GM12878 (cell line): ENCODE measurements around the gene ZSCAN10. TPM values are rescaled to one million over a fixed set of nuclear protein-coding genes. Genes with fewer than 3 reads are reported as not detected.

ENCODE experiments used
- ATAC-seq: fragments of 200-7000 bp; cut with Tn5 transposase; 3 replicates; pipeline ENCODE4 v1.9.1; 2020; ENCODE audit warnings: mild to moderate bottlenecking, moderate library complexity
- BruUV-seq: library from RNA; stranded (reverse); fragments of 400-500 nt; replicated peaks from 2 replicates; lab custom pipeline; 2021; lab: Mats Ljungman, UMichigan
- CTCF ChIA-PET: fragments of 300-600 bp; sonication (Branson Sonifier 250); formaldehyde crosslinking; extraction: SDS; loops from one replicate; lab custom pipeline; 2021; ENCODE audit warnings: inconsistent platforms; lab: Yijun Ruan, JAX
- POLR2A ChIA-PET: fragments of 350-600 bp; formaldehyde crosslinking; extraction: SDS; loops from one replicate; lab custom pipeline; 2021; ENCODE audit warnings: inconsistent platforms; lab: Charles Lee
- RAD21 ChIA-PET: fragments of 300-600 bp; sonication (Branson Sonifier 250); formaldehyde crosslinking; loops from one replicate; lab custom pipeline; 2023; ENCODE audit warnings: antibody characterized with exemption; ENCODE audit not compliant: unreplicated experiment; lab: Charles Lee
- SMC1A ChIA-PET: fragments of 300-600 bp; sonication (Branson Sonifier 250); formaldehyde crosslinking; loops from one replicate; lab custom pipeline; 2023; ENCODE audit not compliant: unreplicated experiment, uncharacterized antibody; lab: Charles Lee
- DNase-seq: peaks from one replicate; pipeline ENCODE4 v3.0.0-alpha.2; 2011; ENCODE audit warnings: low read depth, low spot score
- FAIRE-seq: peaks from 3 replicates; lab custom pipeline; 2011; peaks lifted over from hg19 to GRCh38; lab: Jason Lieb, UNC
- H2AFZ ChIP-seq: 2 replicates; pipeline ENCODE4 v1.6.0; 2011; ENCODE audit warnings: low read depth, low read length, control low read depth; ENCODE audit not compliant: control insufficient read depth
- H3K27ac ChIP-seq: 2 replicates; pipeline ENCODE4 v1.5.1; 2011; ENCODE audit warnings: control low read depth; ENCODE audit not compliant: control insufficient read depth, insufficient read depth
- H3K27me3 ChIP-seq, 2 experiments: replicated peaks in 1 of 2; 2 replicates each; pipeline versions ENCODE4 v1.6.0 to v1.6.1; 2011; ENCODE audit warnings: low read length in 1 of 2; ENCODE audit not compliant: control insufficient read depth in 2 of 2, insufficient read depth in 2 of 2
- H3K36me3 ChIP-seq, 2 experiments: 2 replicates each; pipeline ENCODE4 v1.5.1; 2011; ENCODE audit warnings: low read length in 1 of 2; ENCODE audit not compliant: control insufficient read depth in 2 of 2, insufficient read depth in 2 of 2
- H3K4me1 ChIP-seq: 2 replicates; pipeline ENCODE4 v1.6.1; 2011; ENCODE audit warnings: mild to moderate bottlenecking, low read length, moderate library complexity, mixed read lengths; ENCODE audit not compliant: control insufficient read depth, insufficient read depth
- H3K4me2 ChIP-seq: 2 replicates; pipeline ENCODE4 v1.6.0; 2011; ENCODE audit warnings: control low read depth; ENCODE audit not compliant: control insufficient read depth, insufficient read depth
- H3K4me3 ChIP-seq: fragments of 200-600 bp; sonication (generic); 2 replicates; pipeline ENCODE4 v1.5.1; 2016
- H3K79me2 ChIP-seq: 2 replicates; pipeline ENCODE4 v1.6.0; 2011; ENCODE audit warnings: low read length; ENCODE audit not compliant: control insufficient read depth, insufficient read depth
- H3K9ac ChIP-seq: 2 replicates; pipeline ENCODE4 v1.8.0; 2011; ENCODE audit warnings: low read length, control low read depth, mixed read lengths; ENCODE audit not compliant: control insufficient read depth, insufficient read depth
- H3K9me3 ChIP-seq: replicated peaks from 3 replicates; pipeline ENCODE4 v1.5.1; 2011; ENCODE audit warnings: mild to moderate bottlenecking, low read length; ENCODE audit not compliant: control insufficient read depth, insufficient read depth
- H4K20me1 ChIP-seq: 2 replicates; pipeline ENCODE4 v1.6.0; 2011; ENCODE audit not compliant: control insufficient read depth, insufficient read depth
- BHLHE40 ChIP-seq, 2 experiments: fragments of 450-650 bp in 1 of 2; IDR thresholded peaks; 2 replicates each; pipeline ENCODE4 v1.6.1; 2011 to 2017; ENCODE audit warnings: low read depth in 2 of 2, borderline replicate concordance in 1 of 2, improper control_type of control experiment in 1 of 2, low read length in 1 of 2, mild to moderate bottlenecking in 1 of 2
- BRCA1 ChIP-seq: IDR thresholded peaks from 2 replicates; pipeline ENCODE4 v1.6.1; 2011; ENCODE audit warnings: low read depth, low read length, improper control_type of control experiment
- MTA3 ChIP-seq: IDR thresholded peaks from 2 replicates; pipeline ENCODE4 v1.6.1; 2012; ENCODE audit warnings: low read length, inconsistent platforms, borderline replicate concordance
- MYC ChIP-seq: IDR thresholded peaks from 2 replicates; pipeline ENCODE4 v1.6.1; 2011; ENCODE audit warnings: mild to moderate bottlenecking, low read length, moderate library complexity, inconsistent platforms; ENCODE audit not compliant: insufficient read depth, insufficient replicate concordance, insufficient read length, severe bottlenecking
- NR2C1 ChIP-seq: fragments of 450-650 bp; IDR thresholded peaks from 2 replicates; pipeline ENCODE4 v1.6.1; 2017; ENCODE audit warnings: antibody characterized with exemption, mild to moderate bottlenecking, moderate library complexity
- SPI1 ChIP-seq: IDR thresholded peaks from 2 replicates; pipeline ENCODE4 v1.6.1; 2011; ENCODE audit warnings: low read depth, mild to moderate bottlenecking, low read length, moderate library complexity, borderline replicate concordance; ENCODE audit not compliant: insufficient read depth
- SUZ12 ChIP-seq: fragments of 200-600 bp; sonication (generic); IDR thresholded peaks from one replicate; pipeline ENCODE4 v1.6.1; 2018; ENCODE audit warnings: antibody characterized with exemption, mild to moderate bottlenecking; ENCODE audit not compliant: unreplicated experiment
- WGBS: methylation state at CpG from one replicate; pipeline ENCODE4 v1.1.6; 2016; ENCODE audit warnings: low lambda C conversion rate; ENCODE audit not compliant: insufficient replicate concordance, insufficient coverage; ENCODE audit errors: missing lambda C conversion rate; 5-methylcytosine and 5-hydroxymethylcytosine counted together
- in situ Hi-C: fragments of 300-500 bp; cut with MboI; formaldehyde crosslinking; loops from 9 replicates; pipeline ENCODE4 v1.14.3; 2018; ENCODE audit warnings: mixed read lengths
- intact Hi-C: fragments of 100-400 bp; cut with micrococcal nuclease; formaldehyde crosslinking; loops from one replicate; pipeline ENCODE4 v1.14.2; 2022; ENCODE audit not compliant: unreplicated experiment
- polyA plus RNA-seq, 11 experiments: library from polyadenylated mRNA; depleted of rRNA in 4 of 11; unstranded in 6 of 11; stranded (reverse) in 5 of 11; fragments of >200 nt; fragmentation: Nextera tagmentation in 4 of 11; fragmentation: Illumina TruSeq in 1 of 11; extraction: Ambion mirVana in 4 of 11; extraction: Trizol in 1 of 11; gene quantifications; 1 replicate in 1 of 11; 2 replicates in 10 of 11; pipeline versions ENCODE4 v1.2.1 to v1.2.3, GENCODE V29; 2011 to 2016; ENCODE audit warnings: inconsistent platforms in 2 of 11, missing spikeins in 2 of 11, low read depth in 1 of 11
- total RNA-seq, 4 experiments: library from RNA; depleted of rRNA in 3 of 4; stranded (reverse); fragments of >200 nt in 3 of 4; fragmentation: Illumina TruSeq in 1 of 4; extraction: Trizol in 1 of 4; gene quantifications; 2 replicates each; pipeline versions ENCODE4 v1.2.1 to v1.2.3, GENCODE V29; 2013 to 2021
- TF ChIP-seq, protein P1 (sequence below): fragments of 150-350 bp; IDR thresholded peaks from 2 replicates; pipeline ENCODE4 v1.6.1; 2016; ENCODE audit warnings: low read depth, low read length
- TF ChIP-seq, protein P2 (sequence below): IDR thresholded peaks from 2 replicates; pipeline ENCODE4 v1.6.1; 2011; ENCODE audit warnings: borderline replicate concordance, low read depth, mild to moderate bottlenecking, moderate library complexity, low read length; ENCODE audit not compliant: insufficient read depth, poor library complexity, severe bottlenecking
- TF ChIP-seq, protein P3 (sequence below): IDR thresholded peaks from 2 replicates; pipeline ENCODE4 v1.6.1; 2012; ENCODE audit warnings: low read depth, low read length, improper control_type of control experiment

Gene ZSCAN10
- total and polyA plus RNA-seq, 10 of the 15 experiments (the other 5 are each of a cell fraction or from before 2014, with no cell fraction given): 0.06 to 0.33 TPM; not detected in 8

DNA sequence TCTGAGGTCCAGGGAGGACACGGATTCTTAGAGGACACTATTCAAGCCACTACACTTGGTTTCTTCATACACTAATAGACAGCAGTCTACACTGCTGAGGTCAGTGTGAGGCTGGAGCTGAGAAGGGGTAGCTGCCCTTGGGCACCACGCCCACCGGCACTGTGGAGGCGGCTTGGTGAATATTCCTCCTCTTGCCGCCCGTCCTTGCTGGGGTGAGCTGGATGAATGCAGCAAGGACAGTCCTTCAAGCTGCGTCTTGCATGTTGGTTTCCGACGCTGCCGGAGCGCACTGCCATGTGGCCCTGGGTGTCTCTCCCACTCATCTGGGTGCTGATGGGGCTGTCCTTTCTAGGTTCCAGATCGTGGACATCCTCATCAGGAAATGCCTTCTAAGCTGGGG, 15.9 kb upstream of the ZSCAN10 start (continued):
- TF ChIP-seq, protein P1, sequence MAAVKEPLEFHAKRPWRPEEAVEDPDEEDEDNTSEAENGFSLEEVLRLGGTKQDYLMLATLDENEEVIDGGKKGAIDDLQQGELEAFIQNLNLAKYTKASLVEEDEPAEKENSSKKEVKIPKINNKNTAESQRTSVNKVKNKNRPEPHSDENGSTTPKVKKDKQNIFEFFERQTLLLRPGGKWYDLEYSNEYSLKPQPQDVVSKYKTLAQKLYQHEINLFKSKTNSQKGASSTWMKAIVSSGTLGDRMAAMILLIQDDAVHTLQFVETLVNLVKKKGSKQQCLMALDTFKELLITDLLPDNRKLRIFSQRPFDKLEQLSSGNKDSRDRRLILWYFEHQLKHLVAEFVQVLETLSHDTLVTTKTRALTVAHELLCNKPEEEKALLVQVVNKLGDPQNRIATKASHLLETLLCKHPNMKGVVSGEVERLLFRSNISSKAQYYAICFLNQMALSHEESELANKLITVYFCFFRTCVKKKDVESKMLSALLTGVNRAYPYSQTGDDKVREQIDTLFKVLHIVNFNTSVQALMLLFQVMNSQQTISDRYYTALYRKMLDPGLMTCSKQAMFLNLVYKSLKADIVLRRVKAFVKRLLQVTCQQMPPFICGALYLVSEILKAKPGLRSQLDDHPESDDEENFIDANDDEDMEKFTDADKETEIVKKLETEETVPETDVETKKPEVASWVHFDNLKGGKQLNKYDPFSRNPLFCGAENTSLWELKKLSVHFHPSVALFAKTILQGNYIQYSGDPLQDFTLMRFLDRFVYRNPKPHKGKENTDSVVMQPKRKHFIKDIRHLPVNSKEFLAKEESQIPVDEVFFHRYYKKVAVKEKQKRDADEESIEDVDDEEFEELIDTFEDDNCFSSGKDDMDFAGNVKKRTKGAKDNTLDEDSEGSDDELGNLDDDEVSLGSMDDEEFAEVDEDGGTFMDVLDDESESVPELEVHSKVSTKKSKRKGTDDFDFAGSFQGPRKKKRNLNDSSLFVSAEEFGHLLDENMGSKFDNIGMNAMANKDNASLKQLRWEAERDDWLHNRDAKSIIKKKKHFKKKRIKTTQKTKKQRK: no peak
- TF ChIP-seq MYC (no peak), MTA3 (no peak), SUZ12 (no peak), SPI1 (no peak), NR2C1 (no peak)

DNA sequence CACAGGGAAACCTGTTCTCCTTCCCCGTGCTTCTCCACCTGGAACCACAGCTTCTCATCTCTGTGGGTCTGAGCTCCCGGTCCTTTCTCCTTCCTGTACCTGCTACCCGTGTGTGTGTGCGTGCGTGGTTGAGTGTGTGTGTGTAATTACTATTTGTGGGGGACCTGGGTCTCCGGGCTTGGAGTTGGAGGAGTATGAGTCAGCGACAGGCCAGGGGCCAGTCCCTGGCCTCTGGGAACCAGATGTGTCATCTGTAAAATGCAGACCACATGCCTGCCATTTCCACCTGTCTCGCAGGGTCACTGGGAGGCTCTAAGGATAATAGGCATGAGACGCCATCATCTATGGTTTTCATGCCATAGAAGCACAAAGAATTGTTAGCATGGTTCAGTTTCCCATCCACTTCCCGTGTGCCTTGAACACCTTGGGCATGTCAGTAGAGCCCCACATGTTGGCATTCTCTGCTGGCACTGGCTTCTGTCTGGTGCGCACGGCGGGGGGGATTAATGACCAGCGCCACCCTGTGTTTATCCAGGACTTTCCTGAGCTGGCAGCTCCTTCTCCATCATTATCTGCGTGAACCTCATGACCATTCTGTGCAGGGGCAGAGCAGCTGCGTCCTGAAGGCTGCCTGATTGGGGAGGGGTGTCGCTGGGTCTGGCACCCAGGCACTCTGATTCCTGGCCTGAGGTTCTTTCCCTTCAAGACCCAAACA, 14.8 kb upstream of the ZSCAN10 start:
- Histone ChIP-seq H3K4me3 (no peak overlapping the region), H3K27ac (no peak overlapping the region), H3K9me3 (no peaks in the 10 kb centered on the region), H3K9ac (no peak overlapping the region), H3K27me3 (no peaks in the 10 kb centered on the region; a peak in 1 of 4 replicates), H3K4me1 (no peaks in the 10 kb centered on the region; the same call in 1 of the 2 replicates), H4K20me1 (no peaks in the 10 kb centered on the region), H3K79me2 (no peaks in the 10 kb centered on the region), H3K4me2 (no peak overlapping the region; the same call in 1 of the 2 replicates), H3K36me3 (no peaks in the 10 kb centered on the region), H2AFZ (no peak overlapping the region)
- no peak for DNase-seq
- WGBS: 35% methylated on average over 17 of the region's 17 CpGs
- in situ Hi-C loops (no loop called here), intact Hi-C loops (no loop called here)
- POLR2A ChIA-PET: no interaction called here
- FAIRE-seq: no peak
- RAD21 ChIA-PET: interaction anchor here (1.0 kb wide), 1 partner anchor 16 kb away, joined by 3 read pairs; no protein-coding TSS in a partner anchor
- CTCF ChIA-PET: interaction anchor here (0.6 to 5.6 kb wide), 4 partner anchors 12 to 16 kb away, joined by 3 to 41 read pairs (median 18); no protein-coding TSS in a partner anchor
- no TSS peak for BruUV-seq
- no peak for TF ChIP-seq BRCA1
- TF ChIP-seq BHLHE40 (IDR thresholded peaks at IDR 0.05; ENCODE audit: borderline replicate concordance in 1 of 2, low read depth in 2 of 2, low read length in 1 of 2): no peak
- TF ChIP-seq, protein P2, sequence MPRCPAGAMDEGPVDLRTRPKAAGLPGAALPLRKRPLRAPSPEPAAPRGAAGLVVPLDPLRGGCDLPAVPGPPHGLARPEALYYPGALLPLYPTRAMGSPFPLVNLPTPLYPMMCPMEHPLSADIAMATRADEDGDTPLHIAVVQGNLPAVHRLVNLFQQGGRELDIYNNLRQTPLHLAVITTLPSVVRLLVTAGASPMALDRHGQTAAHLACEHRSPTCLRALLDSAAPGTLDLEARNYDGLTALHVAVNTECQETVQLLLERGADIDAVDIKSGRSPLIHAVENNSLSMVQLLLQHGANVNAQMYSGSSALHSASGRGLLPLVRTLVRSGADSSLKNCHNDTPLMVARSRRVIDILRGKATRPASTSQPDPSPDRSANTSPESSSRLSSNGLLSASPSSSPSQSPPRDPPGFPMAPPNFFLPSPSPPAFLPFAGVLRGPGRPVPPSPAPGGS: peak; percentile 85
- TF ChIP-seq, protein P3, sequence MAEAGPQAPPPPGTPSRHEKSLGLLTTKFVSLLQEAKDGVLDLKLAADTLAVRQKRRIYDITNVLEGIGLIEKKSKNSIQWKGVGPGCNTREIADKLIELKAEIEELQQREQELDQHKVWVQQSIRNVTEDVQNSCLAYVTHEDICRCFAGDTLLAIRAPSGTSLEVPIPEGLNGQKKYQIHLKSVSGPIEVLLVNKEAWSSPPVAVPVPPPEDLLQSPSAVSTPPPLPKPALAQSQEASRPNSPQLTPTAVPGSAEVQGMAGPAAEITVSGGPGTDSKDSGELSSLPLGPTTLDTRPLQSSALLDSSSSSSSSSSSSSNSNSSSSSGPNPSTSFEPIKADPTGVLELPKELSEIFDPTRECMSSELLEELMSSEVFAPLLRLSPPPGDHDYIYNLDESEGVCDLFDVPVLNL: no peak
- ATAC-seq: no peak
- SMC1A ChIA-PET: interaction anchor here (0.9 to 2.7 kb wide), 4 partner anchors 12 to 82 kb away, joined by 4 to 11 read pairs (median 4); no protein-coding TSS in a partner anchor
